Measurements from ENCODE around the gene HRG. TPM values are rescaled to one million over a fixed set of nuclear protein-coding genes. Genes with fewer than 3 reads are reported as not detected.
"Not testable (repeated sequence)": the region's sequence is repeated elsewhere in the genome, so short reads cannot be mapped to it uniquely, and the experiment has no call there.

Gene HRG
- polyA plus RNA-seq, 1 donor (not counting 4 experiments of a cell fraction or from before 2014, with no cell fraction given): 0.03 TPM

GRCh38 chr3:186697510-186697909, 31.7 kb downstream of the HRG start:
- Histone ChIP-seq H2AFZ (ENCODE audit: control insufficient read depth, low read length) (no peak overlapping the region), H3K9me3 (ENCODE audit: control insufficient read depth, low read depth, low read length) (no peaks in the 10 kb centered on the region), H3K4me1 (ENCODE audit: control insufficient read depth, extremely low read depth, insufficient read depth, low read length) (peaks cover 3% of the 10 kb centered on the region), H3K79me2 (ENCODE audit: control insufficient read depth, insufficient read depth, low read length) (no peaks in the 10 kb centered on the region), H3K9me1 (ENCODE audit: control insufficient read depth, extremely low read depth, insufficient read depth, low read length) (no peaks in the 10 kb centered on the region), H3K4me3 (ENCODE audit: control insufficient read depth in 2 of 3, extremely low read depth in 1 of 3, insufficient read depth in 2 of 3, low read depth in 1 of 3, low read length in 3 of 3) (no peak overlapping the region), H4K20me1 (ENCODE audit: control insufficient read depth, extremely low read depth, insufficient read depth, low read length) (no peaks in the 10 kb centered on the region), H3K27ac (ENCODE audit: control insufficient read depth, insufficient read depth, low read length) (no peak overlapping the region), H3K27me3 (ENCODE audit: control insufficient read depth, extremely low read depth, insufficient read depth, low read length) (no peaks in the 10 kb centered on the region), H3K4me2 (ENCODE audit: control insufficient read depth, extremely low read depth, insufficient read depth, low read depth, low read length) (no peak overlapping the region), H3K36me3 (ENCODE audit: control insufficient read depth in 2 of 2, extremely low read depth in 1 of 2, insufficient read depth in 2 of 2, low read length in 2 of 2) (no peaks in the 10 kb centered on the region), H3K9ac (ENCODE audit: control insufficient read depth, extremely low read depth, insufficient read depth, low read length) (no peak overlapping the region)
- TF ChIP-seq CTCF (optimal IDR thresholded peaks at IDR 0.05 in 1 of 3, IDR thresholded peaks at IDR 0.05 in 1 of 3, conservative IDR thresholded peaks at IDR 0.05 in 1 of 3; ENCODE audit: extremely low read depth in 1 of 3, insufficient read depth in 2 of 3, low read length in 3 of 3) (no peak), EZH2 (IDR thresholded peaks at IDR 0.05; ENCODE audit: low read length) (no peak)
- dilution Hi-C loops (cut with MboI; ENCODE audit: extremely low pct_ligation_motif_present, low sequenced_read_pairs): no loop called here
- no peak for DNase-seq (ENCODE audit: low read depth, low spot score)
- FAIRE-seq: peak; percentile 26

- H3K9ac ChIP-seq (ENCODE audit: control insufficient read depth, extremely low read depth, insufficient read depth, low read length): no peak overlapping the region
- no peaks in the 10 kb centered on the region for H3K79me2 ChIP-seq (ENCODE audit: control insufficient read depth, insufficient read depth, low read length)
- DNase-seq (ENCODE audit: low read depth, low spot score) (no peak), FAIRE-seq (no peak)
- H3K4me2 ChIP-seq (ENCODE audit: control insufficient read depth, extremely low read depth, insufficient read depth, low read depth, low read length): no peak overlapping the region
- no peaks in the 10 kb centered on the region for H3K4me1 ChIP-seq (ENCODE audit: control insufficient read depth, extremely low read depth, insufficient read depth, low read length)
- H3K27me3 ChIP-seq (ENCODE audit: control insufficient read depth, extremely low read depth, insufficient read depth, low read length): no peaks in the 10 kb centered on the region
- dilution Hi-C loops (cut with MboI; ENCODE audit: extremely low pct_ligation_motif_present, low sequenced_read_pairs): no loop called here
- H3K9me1 ChIP-seq (ENCODE audit: control insufficient read depth, extremely low read depth, insufficient read depth, low read length): no peaks in the 10 kb centered on the region
- H3K4me3 ChIP-seq (ENCODE audit: control insufficient read depth in 2 of 3, extremely low read depth in 1 of 3, insufficient read depth in 2 of 3, low read depth in 1 of 3, low read length in 3 of 3): no peak overlapping the region
- no peak overlapping the region for H3K27ac ChIP-seq (ENCODE audit: control insufficient read depth, insufficient read depth, low read length)
- H3K36me3 ChIP-seq (ENCODE audit: control insufficient read depth in 2 of 2, extremely low read depth in 1 of 2, insufficient read depth in 2 of 2, low read length in 2 of 2): no peaks in the 10 kb centered on the region
- TF ChIP-seq CTCF (optimal IDR thresholded peaks at IDR 0.05 in 1 of 3, IDR thresholded peaks at IDR 0.05 in 1 of 3, conservative IDR thresholded peaks at IDR 0.05 in 1 of 3; ENCODE audit: extremely low read depth in 1 of 3, insufficient read depth in 2 of 3, low read length in 3 of 3) (no peak), EZH2 (IDR thresholded peaks at IDR 0.05; ENCODE audit: low read length) (no peak)
- H3K9me3 ChIP-seq (ENCODE audit: control insufficient read depth, low read depth, low read length): no peaks in the 10 kb centered on the region
- no peaks in the 10 kb centered on the region for H4K20me1 ChIP-seq (ENCODE audit: control insufficient read depth, extremely low read depth, insufficient read depth, low read length)
- H2AFZ ChIP-seq (ENCODE audit: control insufficient read depth, low read length): no peak overlapping the region
Measured at GRCh38 chr3:186700267-186700666, 34.5 kb downstream of the HRG start.

GRCh38 chr3:186702451-186702850, 36.6 kb downstream of the HRG start:
- H3K9me3 ChIP-seq (ENCODE audit: control insufficient read depth, low read depth, low read length); H3K4me1 ChIP-seq (ENCODE audit: control insufficient read depth, extremely low read depth, insufficient read depth, low read length); H4K20me1 ChIP-seq (ENCODE audit: control insufficient read depth, extremely low read depth, insufficient read depth, low read length); H3K27ac ChIP-seq (ENCODE audit: control insufficient read depth, insufficient read depth, low read length); H3K27me3 ChIP-seq (ENCODE audit: control insufficient read depth, extremely low read depth, insufficient read depth, low read length); dilution Hi-C loops (cut with MboI; ENCODE audit: extremely low pct_ligation_motif_present, low sequenced_read_pairs); H3K4me2 ChIP-seq (ENCODE audit: control insufficient read depth, extremely low read depth, insufficient read depth, low read depth, low read length); H3K36me3 ChIP-seq (ENCODE audit: control insufficient read depth in 2 of 2, extremely low read depth in 1 of 2, insufficient read depth in 2 of 2, low read length in 2 of 2); H3K9me1 ChIP-seq (ENCODE audit: control insufficient read depth, extremely low read depth, insufficient read depth, low read length); H2AFZ ChIP-seq (ENCODE audit: control insufficient read depth, low read length); H3K4me3 ChIP-seq (ENCODE audit: control insufficient read depth in 2 of 3, extremely low read depth in 1 of 3, insufficient read depth in 2 of 3, low read depth in 1 of 3, low read length in 3 of 3); DNase-seq (ENCODE audit: low read depth, low spot score); H3K9ac ChIP-seq (ENCODE audit: control insufficient read depth, extremely low read depth, insufficient read depth, low read length); H3K79me2 ChIP-seq (ENCODE audit: control insufficient read depth, insufficient read depth, low read length): not testable (repeated sequence)
- peak; percentile 13 for FAIRE-seq

Measured in keratinocyte (primary cell).